Astrocyte (in vitro differentiated cells and primary cell): ENCODE data around the gene PRKCB. TPM values are rescaled to one million over a fixed set of nuclear protein-coding genes. Genes with fewer than 3 reads are reported as not detected.

Experiments used
- DNase-seq: peaks from one replicate; pipeline ENCODE4 v3.0.0-alpha.2; 2010; ENCODE audit warnings: low read depth
- FAIRE-seq: peaks from 2 replicates; lab custom pipeline; 2011; peaks lifted over from hg19 to GRCh38; lab: Jason Lieb, UNC
- H2AFZ ChIP-seq: 2 replicates; pipeline ENCODE4 v1.6.0; 2012; ENCODE audit warnings: low read depth, low read length, inconsistent platforms
- H3K27ac ChIP-seq: 2 replicates; pipeline ENCODE4 v1.5.1; 2011; ENCODE audit warnings: low read depth, low read length, inconsistent platforms
- H3K27me3 ChIP-seq: 2 replicates; pipeline ENCODE4 v1.6.0; 2011; ENCODE audit warnings: low read length, inconsistent platforms; ENCODE audit not compliant: insufficient read depth
- H3K36me3 ChIP-seq: 2 replicates; pipeline ENCODE4 v1.5.1; 2011; ENCODE audit warnings: low read length, inconsistent platforms; ENCODE audit not compliant: insufficient read depth
- H3K4me1 ChIP-seq: 2 replicates; pipeline ENCODE4 v1.5.1; 2011; ENCODE audit warnings: low read length, inconsistent platforms; ENCODE audit not compliant: insufficient read depth
- H3K4me2 ChIP-seq: 2 replicates; pipeline ENCODE4 v1.6.0; 2012; ENCODE audit warnings: low read length, inconsistent platforms
- H3K4me3 ChIP-seq: 2 replicates; pipeline ENCODE4 v1.5.1; 2011; ENCODE audit warnings: low read depth, mild to moderate bottlenecking, low read length, inconsistent platforms; ENCODE audit not compliant: insufficient read depth
- H3K79me2 ChIP-seq: 2 replicates; pipeline ENCODE4 v1.6.0; 2012; ENCODE audit warnings: mild to moderate bottlenecking, low read length, inconsistent platforms; ENCODE audit not compliant: insufficient read depth
- H3K9ac ChIP-seq: 2 replicates; pipeline ENCODE4 v1.6.0; 2012; ENCODE audit warnings: mild to moderate bottlenecking, low read length, inconsistent platforms
- H3K9me3 ChIP-seq: 2 replicates; pipeline ENCODE4 v1.5.1; 2012; ENCODE audit warnings: low read depth, mild to moderate bottlenecking, low read length, inconsistent platforms; ENCODE audit not compliant: insufficient read depth
- H4K20me1 ChIP-seq: 2 replicates; pipeline ENCODE4 v1.6.0; 2012; ENCODE audit warnings: low read length, inconsistent platforms; ENCODE audit not compliant: insufficient read depth
- H3K27ac Mint-ChIP-seq: one replicate; pipeline ENCODE4 v1.8.0; 2021; ENCODE audit warnings: mild to moderate bottlenecking, mixed read lengths; ENCODE audit not compliant: unreplicated experiment
- H3K27me3 Mint-ChIP-seq: one replicate; pipeline ENCODE4 v1.8.0; 2021; ENCODE audit warnings: low read depth, mixed read lengths; ENCODE audit not compliant: unreplicated experiment
- H3K36me3 Mint-ChIP-seq: one replicate; pipeline ENCODE4 v1.8.0; 2021; ENCODE audit warnings: low read depth, mixed read lengths; ENCODE audit not compliant: unreplicated experiment
- H3K4me1 Mint-ChIP-seq: one replicate; pipeline ENCODE4 v1.8.0; 2021; ENCODE audit warnings: low read depth, mixed read lengths; ENCODE audit not compliant: unreplicated experiment
- H3K4me3 Mint-ChIP-seq: one replicate; pipeline ENCODE4 v1.8.0; 2021; ENCODE audit warnings: mild to moderate bottlenecking, moderate library complexity, mixed read lengths; ENCODE audit not compliant: unreplicated experiment
- H3K9me3 Mint-ChIP-seq: one replicate; pipeline ENCODE4 v1.8.0; 2021; ENCODE audit warnings: mild to moderate bottlenecking, mixed read lengths; ENCODE audit not compliant: unreplicated experiment
- CTCF ChIP-seq: IDR thresholded peaks from 2 replicates; pipeline ENCODE4 v1.5.1; 2011; ENCODE audit warnings: low read depth, mild to moderate bottlenecking, inconsistent platforms, low read length, moderate library complexity; ENCODE audit not compliant: insufficient read depth
- EZH2 ChIP-seq: IDR thresholded peaks from 2 replicates; pipeline ENCODE4 v1.6.1; 2012; ENCODE audit warnings: mild to moderate bottlenecking, low read length, inconsistent platforms; ENCODE audit not compliant: insufficient read depth
- total RNA-seq: library from RNA; stranded (reverse); gene quantifications from 2 replicates; pipeline ENCODE4 v1.2.1, GENCODE V29; 2021

The PRKCB gene
- total RNA-seq, 1 donor from 2014 or later, result 2.5 TPM

GRCh38 chr16:24009098-24009497 is 173.3 kb downstream of the PRKCB start:
- H3K27me3 ChIP-seq, result no peaks in the 10 kb centered on the region
- FAIRE-seq (no peak), DNase-seq (no peak)
- H2AFZ ChIP-seq, result no peak overlapping the region
- no peak overlapping the region for H3K27ac ChIP-seq
- H3K27me3 Mint-ChIP-seq, result peaks cover 7% of the 10 kb centered on the region
- no peak overlapping the region for H3K4me3 Mint-ChIP-seq
- no peaks in the 10 kb centered on the region for H3K79me2 ChIP-seq
- H3K9ac ChIP-seq, result no peak overlapping the region
- H3K36me3 ChIP-seq, result no peaks in the 10 kb centered on the region
- H3K4me1 ChIP-seq, result no peaks in the 10 kb centered on the region
- no peaks in the 10 kb centered on the region for H3K9me3 Mint-ChIP-seq
- no peak overlapping the region for H3K4me2 ChIP-seq
- H3K27ac Mint-ChIP-seq, result no peak overlapping the region
- H3K4me3 ChIP-seq, result no peak overlapping the region
- H4K20me1 ChIP-seq, result no peaks in the 10 kb centered on the region
- no peaks in the 10 kb centered on the region for H3K36me3 Mint-ChIP-seq
- no peaks in the 10 kb centered on the region for H3K9me3 ChIP-seq
- TF ChIP-seq EZH2, result no peak
- H3K4me1 Mint-ChIP-seq, result no peaks in the 10 kb centered on the region

GRCh38 chr16:24009955-24010354 is 174.2 kb downstream of the PRKCB start:
- H3K27ac ChIP-seq, result no peak overlapping the region
- Mint-ChIP-seq H3K9me3 (no peaks in the 10 kb centered on the region), H3K27me3 (peaks cover 7% of the 10 kb centered on the region), H3K36me3 (no peaks in the 10 kb centered on the region), H3K4me1 (no peaks in the 10 kb centered on the region), H3K27ac (no peak overlapping the region), H3K4me3 (no peak overlapping the region)
- H3K4me3 ChIP-seq, result no peak overlapping the region
- H3K79me2 ChIP-seq, result no peaks in the 10 kb centered on the region
- no peaks in the 10 kb centered on the region for H4K20me1 ChIP-seq
- no peak overlapping the region for H3K4me2 ChIP-seq
- no peaks in the 10 kb centered on the region for H3K36me3 ChIP-seq
- FAIRE-seq (no peak), DNase-seq (no peak)
- H3K4me1 ChIP-seq, result no peaks in the 10 kb centered on the region
- H3K9ac ChIP-seq, result no peak overlapping the region
- no peak overlapping the region for H2AFZ ChIP-seq
- TF ChIP-seq CTCF (no peak), EZH2 (no peak)
- no peaks in the 10 kb centered on the region for H3K9me3 ChIP-seq
- H3K27me3 ChIP-seq, result no peaks in the 10 kb centered on the region

- H3K4me1 ChIP-seq, result no peaks in the 10 kb centered on the region
- H4K20me1 ChIP-seq, result no peaks in the 10 kb centered on the region
- H3K79me2 ChIP-seq, result no peaks in the 10 kb centered on the region
- H3K4me3 Mint-ChIP-seq, result no peak overlapping the region
- DNase-seq (peak; percentile 30), FAIRE-seq (no peak)
- no peak overlapping the region for H3K9ac ChIP-seq
- H3K36me3 Mint-ChIP-seq, result no peaks in the 10 kb centered on the region
- H3K9me3 Mint-ChIP-seq, result no peaks in the 10 kb centered on the region
- TF ChIP-seq EZH2, result no peak
- peak; percentile 51 for TF ChIP-seq CTCF
- no peaks in the 10 kb centered on the region for H3K27me3 ChIP-seq
- no peak overlapping the region for H2AFZ ChIP-seq
- no peak overlapping the region for H3K4me2 ChIP-seq
- no peak overlapping the region for H3K4me3 ChIP-seq
- no peak overlapping the region for H3K27ac ChIP-seq
- no peaks in the 10 kb centered on the region for H3K9me3 ChIP-seq
- no peaks in the 10 kb centered on the region for H3K4me1 Mint-ChIP-seq
- no peak overlapping the region for H3K27ac Mint-ChIP-seq
- H3K27me3 Mint-ChIP-seq, result peaks cover 7% of the 10 kb centered on the region
- H3K36me3 ChIP-seq, result no peaks in the 10 kb centered on the region
These were observed 174.8 kb downstream of the PRKCB start for GRCh38 chr16:24010440-24011089.
